Measurements from ENCODE around the gene EEF1AKMT1. TPM values are rescaled to one million over a fixed set of nuclear protein-coding genes. Genes with fewer than 3 reads are reported as not detected.
A peak's percentile ranks its signal among the peaks of the same experiment; 100 is the strongest.
"Not testable (repeated sequence)": the region's sequence is repeated elsewhere in the genome, so short reads cannot be mapped to it uniquely, and the experiment has no call there.

EEF1AKMT1 gene
- total and polyA plus RNA-seq, 10 of the 15 experiments (the other 5 are each of a cell fraction or from before 2014, with no cell fraction given) = 7.9 to 44.5 (median 11.0) TPM

- TF ChIP-seq ZNF207 (IDR thresholded peaks at IDR 0.05; ENCODE audit: borderline replicate concordance) = no peak
Observed at GRCh38 chr13:20682061-20682460, 91.7 kb downstream of the EEF1AKMT1 start (continued).

- ChIA-PET CTCF (interaction anchor here (0.5 kb wide), 1 partner anchor 20 kb away, joined by 4 read pairs; no protein-coding TSS in a partner anchor), SMC1A (ENCODE audit: uncharacterized antibody, unreplicated experiment) (interaction anchor here (0.8 kb wide), 2 partner anchors 26 to 29 kb away, joined by 3 to 4 read pairs; no protein-coding TSS in a partner anchor)
- BruUV-seq (replicated peaks); H3K4me1 ChIP-seq (ENCODE audit: control insufficient read depth, insufficient read depth, low read length); H2AFZ ChIP-seq (ENCODE audit: control insufficient read depth, low read depth, low read length); POLR2A ChIA-PET; H3K9me3 ChIP-seq (replicated peaks; ENCODE audit: control insufficient read depth, insufficient read depth, low read length); in situ Hi-C loops (cut with MboI); DNase-seq (ENCODE audit: low read depth, low spot score); intact Hi-C loops (cut with micrococcal nuclease; ENCODE audit: unreplicated experiment); H3K27me3 ChIP-seq (replicated peaks in 1 of 2; ENCODE audit: control insufficient read depth in 2 of 2, insufficient read depth in 2 of 2, low read length in 1 of 2); RAD21 ChIA-PET (ENCODE audit: unreplicated experiment); ATAC-seq; FAIRE-seq; H4K20me1 ChIP-seq (ENCODE audit: control insufficient read depth, insufficient read depth); H3K36me3 ChIP-seq (ENCODE audit: control insufficient read depth in 2 of 2, insufficient read depth in 2 of 2, low read length in 1 of 2); H3K9ac ChIP-seq (ENCODE audit: control insufficient read depth, insufficient read depth, low read length); H3K27ac ChIP-seq (ENCODE audit: control insufficient read depth, insufficient read depth); H3K79me2 ChIP-seq (ENCODE audit: control insufficient read depth, insufficient read depth, low read length); H3K4me3 ChIP-seq; H3K4me2 ChIP-seq (ENCODE audit: control insufficient read depth, insufficient read depth): not testable (repeated sequence)
- 87% methylated on average over 5 of the region's 5 CpGs for WGBS (ENCODE audit: insufficient coverage, insufficient replicate concordance, low lambda C conversion rate, missing lambda C conversion rate)
Observed at GRCh38 chr13:20681481-20681880, 92.3 kb downstream of the EEF1AKMT1 start.

- in situ Hi-C loops (cut with MboI) = no loop called here
- RAD21 ChIA-PET (ENCODE audit: unreplicated experiment) = no interaction called here
- Histone ChIP-seq H3K4me3 (no peak overlapping the region), H3K9ac (ENCODE audit: control insufficient read depth, insufficient read depth, low read length) (no peak overlapping the region), H3K79me2 (ENCODE audit: control insufficient read depth, insufficient read depth, low read length) (no peaks in the 10 kb centered on the region), H3K4me1 (ENCODE audit: control insufficient read depth, insufficient read depth, low read length) (no peaks in the 10 kb centered on the region), H4K20me1 (ENCODE audit: control insufficient read depth, insufficient read depth) (no peaks in the 10 kb centered on the region), H3K4me2 (ENCODE audit: control insufficient read depth, insufficient read depth) (no peak overlapping the region), H3K27ac (ENCODE audit: control insufficient read depth, insufficient read depth) (no peak overlapping the region), H3K9me3 (replicated peaks; ENCODE audit: control insufficient read depth, insufficient read depth, low read length) (no peaks in the 10 kb centered on the region), H3K27me3 (replicated peaks in 1 of 2; ENCODE audit: control insufficient read depth in 2 of 2, insufficient read depth in 2 of 2, low read length in 1 of 2) (no peaks in the 10 kb centered on the region), H3K36me3 (ENCODE audit: control insufficient read depth in 2 of 2, insufficient read depth in 2 of 2, low read length in 1 of 2) (no peaks in the 10 kb centered on the region), H2AFZ (ENCODE audit: control insufficient read depth, low read depth, low read length) (no peak overlapping the region)
- ATAC-seq = no peak
- BruUV-seq (replicated peaks) = no TSS peak
- peak; percentile 27 for FAIRE-seq
- DNase-seq (ENCODE audit: low read depth, low spot score) = no peak
- intact Hi-C loops (cut with micrococcal nuclease; ENCODE audit: unreplicated experiment) = no loop called here
- 88% methylated on average over 10 of the region's 10 CpGs for WGBS (ENCODE audit: insufficient coverage, insufficient replicate concordance, low lambda C conversion rate, missing lambda C conversion rate)
- CTCF ChIA-PET = interaction anchor here (0.6 to 1.0 kb wide), 2 partner anchors 187 to 483 kb away, joined by 3 to 4 read pairs; no protein-coding TSS in a partner anchor
- SMC1A ChIA-PET (ENCODE audit: uncharacterized antibody, unreplicated experiment) = no interaction called here
- POLR2A ChIA-PET = no interaction called here
- TF ChIP-seq WRNIP1 (IDR thresholded peaks at IDR 0.05; ENCODE audit: borderline replicate concordance, low read depth, low read length) = no peak
- no peak for TF ChIP-seq BACH1 (IDR thresholded peaks at IDR 0.05; ENCODE audit: borderline replicate concordance)
- no peak for TF ChIP-seq HDAC6 (IDR thresholded peaks at IDR 0.05; ENCODE audit: unreplicated experiment)
- no peak for TF ChIP-seq SPI1 (IDR thresholded peaks at IDR 0.05; ENCODE audit: borderline replicate concordance, insufficient read depth, low read depth, low read length)
- TF ChIP-seq POLR2AphosphoS2 (IDR thresholded peaks at IDR 0.05; ENCODE audit: low read depth, low read length) = no peak
- TF ChIP-seq ZBTB33 (IDR thresholded peaks at IDR 0.05) = no peak
- no peak for TF ChIP-seq RUNX3 (IDR thresholded peaks at IDR 0.05; ENCODE audit: low read length)
- no peak for TF ChIP-seq NFIC (IDR thresholded peaks at IDR 0.05; ENCODE audit: low read depth, low read length)
- no peak for TF ChIP-seq CEBPB (IDR thresholded peaks at IDR 0.05; ENCODE audit: borderline replicate concordance in 1 of 2, low read depth in 2 of 2, low read length in 2 of 2)
- TF ChIP-seq POLR2AphosphoS5 (IDR thresholded peaks at IDR 0.05; ENCODE audit: low read length) = no peak
- no peak for TF ChIP-seq CHD4 (IDR thresholded peaks at IDR 0.05)
- TF ChIP-seq SMARCA5 (IDR thresholded peaks at IDR 0.05) = no peak
- TF ChIP-seq SIX5 (IDR thresholded peaks at IDR 0.05; ENCODE audit: low read depth, low read length, severe bottlenecking) = no peak
- no peak for TF ChIP-seq SRF (IDR thresholded peaks at IDR 0.05; ENCODE audit: low read depth in 2 of 2, low read length in 2 of 2)
Observed at GRCh38 chr13:20680416-20681080, 93.2 kb downstream of the EEF1AKMT1 start.

All from GM12878 (cell line).